ENCODE data around the gene NOTUM. TPM values are rescaled to one million over a fixed set of nuclear protein-coding genes. Genes with fewer than 3 reads are reported as not detected.

NOTUM gene
- total RNA-seq, 1 experiment from 2014 or later = not detected

- Histone ChIP-seq H3K9me3 (ENCODE audit: low read length) (no peaks in the 10 kb centered on the region), H3K27ac (ENCODE audit: low read length) (no peak overlapping the region), H3K4me2 (ENCODE audit: low read length) (no peak overlapping the region), H3K4me3 (ENCODE audit: low read length) (no peak overlapping the region), H3K9me2 (replicated peaks; ENCODE audit: low read length) (no peaks in the 10 kb centered on the region), H3K36me3 (ENCODE audit: low read depth, low read length) (peaks cover 6% of the 10 kb centered on the region; the same call in 1 of the 2 replicates), H3K4me1 (ENCODE audit: insufficient read depth, low read length) (peaks cover 20% of the 10 kb centered on the region), H3F3A (ENCODE audit: low read length, unreplicated experiment) (peaks cover 11% of the 10 kb centered on the region), H3K27me3 (ENCODE audit: low read length) (no peaks in the 10 kb centered on the region), H2AFZ (ENCODE audit: low read length) (no peak overlapping the region), H3K79me2 (ENCODE audit: low read length) (peaks cover 12% of the 10 kb centered on the region; the same call in 1 of the 2 replicates), H3K9ac (ENCODE audit: low read length) (no peak overlapping the region), H4K20me1 (ENCODE audit: low read length) (no peaks in the 10 kb centered on the region)
- intact Hi-C loops (cut with micrococcal nuclease) = no loop called here
- no TSS peak for BruUV-seq (replicated peaks)
- ChIA-PET CTCF (no interaction called here), POLR2A (ENCODE audit: unreplicated experiment) (no interaction called here)
- ATAC-seq = no peak
- no peak for DNase-seq
- TF ChIP-seq EZH2phosphoT487 (IDR thresholded peaks at IDR 0.05; ENCODE audit: borderline replicate concordance, low read length) (no peak), EZH2 (IDR thresholded peaks at IDR 0.05; ENCODE audit: low read length, unreplicated experiment) (no peak)
- TF ChIP-seq, protein P1, sequence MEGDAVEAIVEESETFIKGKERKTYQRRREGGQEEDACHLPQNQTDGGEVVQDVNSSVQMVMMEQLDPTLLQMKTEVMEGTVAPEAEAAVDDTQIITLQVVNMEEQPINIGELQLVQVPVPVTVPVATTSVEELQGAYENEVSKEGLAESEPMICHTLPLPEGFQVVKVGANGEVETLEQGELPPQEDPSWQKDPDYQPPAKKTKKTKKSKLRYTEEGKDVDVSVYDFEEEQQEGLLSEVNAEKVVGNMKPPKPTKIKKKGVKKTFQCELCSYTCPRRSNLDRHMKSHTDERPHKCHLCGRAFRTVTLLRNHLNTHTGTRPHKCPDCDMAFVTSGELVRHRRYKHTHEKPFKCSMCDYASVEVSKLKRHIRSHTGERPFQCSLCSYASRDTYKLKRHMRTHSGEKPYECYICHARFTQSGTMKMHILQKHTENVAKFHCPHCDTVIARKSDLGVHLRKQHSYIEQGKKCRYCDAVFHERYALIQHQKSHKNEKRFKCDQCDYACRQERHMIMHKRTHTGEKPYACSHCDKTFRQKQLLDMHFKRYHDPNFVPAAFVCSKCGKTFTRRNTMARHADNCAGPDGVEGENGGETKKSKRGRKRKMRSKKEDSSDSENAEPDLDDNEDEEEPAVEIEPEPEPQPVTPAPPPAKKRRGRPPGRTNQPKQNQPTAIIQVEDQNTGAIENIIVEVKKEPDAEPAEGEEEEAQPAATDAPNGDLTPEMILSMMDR (conservative IDR thresholded peaks at IDR 0.05; ENCODE audit: low read depth, low read length) = no peak
These were observed 58.2 kb downstream of the NOTUM start for GRCh38 chr17:81902653-81903414.

Other genes with a start within 250 kb of the NOTUM start
- 113 and 117 TPM in 2 replicates for gene SLC25A10, start 248.9 kb downstream of the NOTUM start, total RNA-seq (2014; rRNA removed)
- 0.11 TPM in 1 of 2 replicates, not detected in the other for gene GCGR, start 157.0 kb downstream of the NOTUM start, total RNA-seq (2014; rRNA removed)
- gene MCRIP1, start 127.9 kb downstream of the NOTUM start, total RNA-seq (2014; rRNA removed) = 73.4 and 90.9 TPM in 2 replicates
- gene PPP1R27, start 126.1 kb downstream of the NOTUM start, total RNA-seq (2014; rRNA removed) = not detected in 2 replicates
- gene P4HB, start 100.7 kb downstream of the NOTUM start, total RNA-seq (2014; rRNA removed) = 969 and 1,089 TPM in 2 replicates
- gene ARHGDIA, start 89.8 kb downstream of the NOTUM start, total RNA-seq (2014; rRNA removed) = 201 and 261 TPM in 2 replicates
- 496 and 633 TPM in 2 replicates for gene ALYREF, start 69.6 kb downstream of the NOTUM start, total RNA-seq (2014; rRNA removed)
- 243 and 268 TPM in 2 replicates for gene ANAPC11, start 69.5 kb downstream of the NOTUM start, total RNA-seq (2014; rRNA removed)
- gene NPB, start 58.9 kb downstream of the NOTUM start, total RNA-seq (2014; rRNA removed) = 0.07 and 0.17 TPM in 2 replicates
- 33.3 and 42.7 TPM in 2 replicates for gene PCYT2, start 49.8 kb downstream of the NOTUM start, total RNA-seq (2014; rRNA removed)
- gene SIRT7, start 43.0 kb downstream of the NOTUM start, total RNA-seq (2014; rRNA removed) = 51.6 and 70.8 TPM in 2 replicates
- 22.9 and 37.5 TPM in 2 replicates for gene MAFG, start 33.5 kb downstream of the NOTUM start, total RNA-seq (2014; rRNA removed)
- 144 and 169 TPM in 2 replicates for gene PYCR1, start 23.9 kb downstream of the NOTUM start, total RNA-seq (2014; rRNA removed)
- not detected in 2 replicates for gene MYADML2, start 14.0 kb downstream of the NOTUM start, total RNA-seq (2014; rRNA removed)
- 31.5 and 48.2 TPM in 2 replicates for gene ASPSCR1, start 16.4 kb upstream of the NOTUM start, total RNA-seq (2014; rRNA removed)
- gene CENPX, start 61.7 kb upstream of the NOTUM start, total RNA-seq (2014; rRNA removed) = 344 and 390 TPM in 2 replicates
- gene LRRC45, start 62.1 kb upstream of the NOTUM start, total RNA-seq (2014; rRNA removed) = 71.5 and 90.0 TPM in 2 replicates
- 46.8 and 52.2 TPM in 2 replicates for gene RAC3, start 70.5 kb upstream of the NOTUM start, total RNA-seq (2014; rRNA removed)
- gene DCXR, start 76.5 kb upstream of the NOTUM start, total RNA-seq (2014; rRNA removed) = 135 and 142 TPM in 2 replicates
- 46.7 and 46.8 TPM in 2 replicates for gene RFNG, start 90.6 kb upstream of the NOTUM start, total RNA-seq (2014; rRNA removed)
- gene GPS1, start 90.7 kb upstream of the NOTUM start, total RNA-seq (2014; rRNA removed) = 240 and 287 TPM in 2 replicates
- 205 and 262 TPM in 2 replicates for gene DUS1L, start 104.6 kb upstream of the NOTUM start, total RNA-seq (2014; rRNA removed)
- gene FASN, start 137.0 kb upstream of the NOTUM start, total RNA-seq (2014; rRNA removed) = 269 and 364 TPM in 2 replicates